Gastroesophageal sphincter (tissue), 4 donors: ENCODE results near the gene RCAN3. TPM values are rescaled to one million over a fixed set of nuclear protein-coding genes. Genes with fewer than 3 reads are reported as not detected.
"Not testable (repeated sequence)": the region's sequence is repeated elsewhere in the genome, so short reads cannot be mapped to it uniquely, and the experiment has no call there.

ENCODE experiments used
- ATAC-seq: fragments of 150-250 bp; one replicate; pipeline ENCODE4 v1.9.1; 2016; ENCODE audit warnings: mild to moderate bottlenecking, moderate library complexity
- H3K27ac ChIP-seq, 4 donors: fragments of 200-600 bp; sonication (generic) in 3 of 4; 1 replicate in 3 of 4; 2 replicates in 1 of 4; pipeline ENCODE4 v1.5.1; 2016 to 2019
- H3K27me3 ChIP-seq: fragments of 200-600 bp; sonication (generic); one replicate; pipeline ENCODE4 v1.5.1; 2019
- H3K36me3 ChIP-seq, 2 donors: fragments of 200-600 bp; sonication (generic); one replicate each; pipeline ENCODE4 v1.5.1; 2019; ENCODE audit warnings: control low read depth in 1 of 2
- H3K4me1 ChIP-seq, 3 donors: fragments of 200-600 bp; sonication (generic); 1 replicate in 2 of 3; 2 replicates in 1 of 3; pipeline ENCODE4 v1.5.1; 2016 to 2019; ENCODE audit warnings: control low read depth in 2 of 3
- H3K4me3 ChIP-seq, 2 donors: fragments of 200-600 bp; sonication (generic); one replicate each; pipeline ENCODE4 v1.5.1; 2019; ENCODE audit warnings: mild to moderate bottlenecking in 1 of 2, moderate library complexity in 1 of 2
- H3K9me3 ChIP-seq, 3 donors: fragments of 200-600 bp; sonication (generic); one replicate each; pipeline ENCODE4 v1.5.1; 2017 to 2019; ENCODE audit warnings: control low read depth in 2 of 3
- EP300 ChIP-seq: sonication (generic); formaldehyde crosslinking; IDR thresholded peaks from one replicate; pipeline ENCODE4 v1.6.1; 2017; ENCODE audit warnings: antibody characterized with exemption, mild to moderate bottlenecking
- POLR2A ChIP-seq, 2 donors: fragments of 450-650 bp; IDR thresholded peaks; one replicate each; pipeline ENCODE4 v1.6.1; 2017; ENCODE audit warnings: antibody characterized with exemption in 2 of 2, mild to moderate bottlenecking in 2 of 2, moderate library complexity in 1 of 2
- POLR2AphosphoS5 ChIP-seq: sonication (generic); formaldehyde crosslinking; IDR thresholded peaks from one replicate; pipeline ENCODE4 v1.6.1; 2017; ENCODE audit warnings: antibody characterized with exemption
- WGBS, 2 donors: methylation state at CpG; one replicate each; pipeline ENCODE4 v1.1.5; 2018; ENCODE audit warnings: low coverage in 1 of 2; 5-methylcytosine and 5-hydroxymethylcytosine counted together
- total RNA-seq, 4 donors: library from RNA; depleted of rRNA; stranded (reverse); fragments of >200 nt; gene quantifications; one replicate each; pipeline ENCODE4 v1.1.0, GENCODE V29; 2016
- TF ChIP-seq, protein P1 (sequence below), 4 experiments: fragments of 200-600 bp in 2 of 4; fragments of 450-650 bp in 2 of 4; sonication (generic) in 1 of 4; IDR thresholded peaks; one replicate each; pipeline ENCODE4 v1.5.1; 2017 to 2019; ENCODE audit warnings: antibody characterized with exemption in 4 of 4, mild to moderate bottlenecking in 2 of 4, moderate library complexity in 2 of 4

Gene RCAN3
- total RNA-seq, 4 donors from 2014 or later, result 9.0 to 12.7 (median 11.5) TPM

DNA sequence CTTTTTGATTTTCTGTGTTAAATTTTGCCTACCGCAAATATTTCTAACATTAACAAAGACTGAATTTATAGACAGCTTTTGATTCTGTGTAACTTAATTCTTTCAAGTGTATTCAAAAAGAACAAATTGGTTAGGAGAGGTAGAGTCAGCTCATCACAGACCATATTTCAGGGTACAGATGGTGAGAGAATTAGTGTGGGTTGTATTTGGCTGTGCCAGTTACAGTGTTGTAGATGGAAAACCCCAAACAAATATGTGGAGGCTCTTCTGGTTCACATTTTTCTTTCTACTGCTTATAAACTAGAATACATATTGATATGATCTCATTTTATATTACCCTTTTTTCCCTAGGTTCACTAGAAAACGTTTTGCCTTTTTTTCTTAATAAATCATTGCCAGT lies 11.1 kb downstream of the RCAN3 start:
- Histone ChIP-seq H3K36me3 (peaks cover 0 to 12% of the 10 kb centered on the region in 2 donors), H3K4me3 (no peak overlapping the region), H3K9me3 (no peaks in the 10 kb centered on the region), H3K4me1 (no peaks in the 10 kb centered on the region), H3K27me3 (no peaks in the 10 kb centered on the region), H3K27ac (no peak overlapping the region)
- WGBS, 2 donors, result 62 to 65% methylated on average over 2 of the region's 2 CpGs
- ATAC-seq, result no peak
- TF ChIP-seq, protein P1, sequence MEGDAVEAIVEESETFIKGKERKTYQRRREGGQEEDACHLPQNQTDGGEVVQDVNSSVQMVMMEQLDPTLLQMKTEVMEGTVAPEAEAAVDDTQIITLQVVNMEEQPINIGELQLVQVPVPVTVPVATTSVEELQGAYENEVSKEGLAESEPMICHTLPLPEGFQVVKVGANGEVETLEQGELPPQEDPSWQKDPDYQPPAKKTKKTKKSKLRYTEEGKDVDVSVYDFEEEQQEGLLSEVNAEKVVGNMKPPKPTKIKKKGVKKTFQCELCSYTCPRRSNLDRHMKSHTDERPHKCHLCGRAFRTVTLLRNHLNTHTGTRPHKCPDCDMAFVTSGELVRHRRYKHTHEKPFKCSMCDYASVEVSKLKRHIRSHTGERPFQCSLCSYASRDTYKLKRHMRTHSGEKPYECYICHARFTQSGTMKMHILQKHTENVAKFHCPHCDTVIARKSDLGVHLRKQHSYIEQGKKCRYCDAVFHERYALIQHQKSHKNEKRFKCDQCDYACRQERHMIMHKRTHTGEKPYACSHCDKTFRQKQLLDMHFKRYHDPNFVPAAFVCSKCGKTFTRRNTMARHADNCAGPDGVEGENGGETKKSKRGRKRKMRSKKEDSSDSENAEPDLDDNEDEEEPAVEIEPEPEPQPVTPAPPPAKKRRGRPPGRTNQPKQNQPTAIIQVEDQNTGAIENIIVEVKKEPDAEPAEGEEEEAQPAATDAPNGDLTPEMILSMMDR (IDR thresholded peaks at IDR 0.05), result no peak
- TF ChIP-seq POLR2A (IDR thresholded peaks at IDR 0.05) (no peak), POLR2AphosphoS5 (no peak), EP300 (no peak)

DNA sequence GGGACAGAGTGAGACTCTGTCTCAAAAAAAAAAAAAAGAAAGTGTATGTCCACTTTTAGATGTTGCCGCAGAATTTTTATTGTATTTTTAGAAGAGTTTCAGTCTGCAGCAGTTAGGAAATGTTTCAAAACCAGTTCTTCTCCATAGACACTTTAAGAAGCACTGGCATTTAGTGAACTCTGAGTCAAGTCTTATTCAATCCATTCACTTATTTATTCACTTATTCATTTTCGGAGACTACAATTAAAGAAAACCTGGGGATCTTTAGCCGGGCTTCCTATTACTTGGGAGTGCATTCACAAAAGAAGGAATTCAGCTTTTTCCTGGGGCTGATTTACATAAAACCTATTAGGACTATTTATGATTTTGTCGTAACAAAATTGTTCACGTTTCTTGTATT lies 12.3 kb downstream of the RCAN3 start:
- H3K27me3 ChIP-seq, result no peaks in the 10 kb centered on the region
- H3K9me3 ChIP-seq, result no peaks in the 10 kb centered on the region
- no peak overlapping the region for H3K27ac ChIP-seq
- WGBS, 2 donors, result 76 to 84% methylated on average over 5 of the region's 5 CpGs
- ATAC-seq, result no peak
- peaks cover 0 to 12% of the 10 kb centered on the region in 2 donors for H3K36me3 ChIP-seq
- H3K4me3 ChIP-seq, result no peak overlapping the region
- TF ChIP-seq POLR2A (IDR thresholded peaks at IDR 0.05) (no peak), POLR2AphosphoS5 (no peak), EP300 (no peak)
- TF ChIP-seq, protein P1 (IDR thresholded peaks at IDR 0.05), result no peak
- H3K4me1 ChIP-seq, result no peaks in the 10 kb centered on the region

DNA sequence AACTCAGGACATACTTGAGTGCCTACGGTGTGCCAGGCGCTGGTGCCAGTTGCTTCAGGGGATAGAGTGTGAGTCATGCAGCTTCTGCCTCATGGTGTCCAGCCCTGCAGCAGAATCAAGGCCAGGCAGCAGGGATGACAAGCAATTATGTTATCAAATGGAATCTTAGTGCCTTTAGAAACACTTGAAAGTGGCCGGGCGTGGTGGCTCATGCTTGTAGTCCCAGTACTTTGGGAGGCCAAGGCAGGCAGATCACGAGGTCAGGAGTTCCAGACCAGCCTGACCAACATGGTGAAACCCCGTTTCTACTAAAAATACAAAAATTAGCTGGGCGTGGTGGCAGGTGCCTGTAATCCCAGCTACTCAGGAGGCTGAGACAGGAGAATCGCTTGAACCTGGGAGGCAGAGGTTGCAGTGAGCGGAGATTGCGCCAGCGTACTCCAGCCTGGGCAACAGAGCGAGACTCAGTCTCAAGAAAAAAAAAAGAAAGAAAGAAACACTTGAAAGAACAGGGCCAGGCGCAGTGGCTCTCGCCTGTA lies 13.1 kb downstream of the RCAN3 start:
- not testable (repeated sequence) for H3K9me3 ChIP-seq
- WGBS, 2 donors, result 84 to 95% methylated on average over 4 to 13 of the region's 14 CpGs

DNA sequence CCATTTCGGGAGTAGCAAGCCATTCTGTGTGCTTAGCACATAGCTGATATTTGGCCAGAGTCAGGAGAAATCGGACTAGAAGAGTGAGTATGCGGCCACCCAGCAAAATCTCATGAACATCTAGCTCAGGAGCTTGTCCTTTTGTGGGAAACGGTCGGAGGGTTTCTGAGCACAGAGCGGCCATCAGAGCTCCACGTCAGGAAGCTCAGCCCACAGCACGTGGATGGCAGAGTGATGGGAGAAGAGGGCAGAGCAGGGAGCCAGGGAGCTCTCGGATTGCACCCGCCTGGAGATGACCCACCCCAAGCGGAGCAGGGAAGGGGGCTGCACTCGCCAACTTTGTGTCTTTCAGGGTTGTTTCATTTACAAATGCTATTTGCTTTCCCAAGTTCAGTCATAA lies 13.9 kb downstream of the RCAN3 start:
- ATAC-seq, result no peak
- no peak overlapping the region for H3K4me3 ChIP-seq
- WGBS, 2 donors, result 82% methylated on average over 6 to 12 of the region's 12 CpGs
- TF ChIP-seq POLR2AphosphoS5 (no peak), POLR2A (IDR thresholded peaks at IDR 0.05) (no peak), EP300 (no peak)
- TF ChIP-seq, protein P1 (IDR thresholded peaks at IDR 0.05), result no peak
- H3K27me3 ChIP-seq, result no peaks in the 10 kb centered on the region
- H3K4me1 ChIP-seq, result no peaks in the 10 kb centered on the region
- no peak overlapping the region for H3K27ac ChIP-seq
- H3K36me3 ChIP-seq, result peaks cover 0 to 12% of the 10 kb centered on the region in 2 donors
- H3K9me3 ChIP-seq, result no peaks in the 10 kb centered on the region

More for the DNA sequence above, 13.1 kb downstream of the RCAN3 start:
- H3K27me3 ChIP-seq, ATAC-seq, H3K27ac ChIP-seq, H3K4me1 ChIP-seq, H3K4me3 ChIP-seq: not testable (repeated sequence)
- peaks cover 0 to 12% of the 10 kb centered on the region in 2 donors for H3K36me3 ChIP-seq

DNA sequence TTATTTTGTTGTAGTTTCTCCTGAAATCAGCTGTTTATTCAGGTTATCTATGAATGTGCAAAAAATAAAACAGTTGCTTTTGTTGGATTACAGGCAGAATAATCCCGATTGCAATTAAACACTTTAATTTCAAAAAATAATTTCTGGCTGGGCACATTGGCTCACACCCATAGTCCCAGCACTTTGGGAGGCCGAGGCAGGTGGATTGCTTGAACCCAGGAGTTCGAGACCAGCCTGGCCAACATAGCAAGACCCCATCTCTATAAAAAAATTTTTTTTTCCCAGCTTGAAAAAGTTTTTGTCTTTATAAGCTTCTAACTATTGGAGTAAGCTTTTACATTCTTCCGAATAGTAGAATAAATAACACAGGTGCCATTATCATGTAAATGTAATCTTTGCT lies 15.3 kb downstream of the RCAN3 start:
- no peaks in the 10 kb centered on the region for H3K9me3 ChIP-seq
- no peak overlapping the region for H3K27ac ChIP-seq
- WGBS, 2 donors, result 91 to 94% methylated on average over 4 of the region's 4 CpGs
- H3K4me1 ChIP-seq, result no peaks in the 10 kb centered on the region
- no peak for ATAC-seq
- no peaks in the 10 kb centered on the region for H3K27me3 ChIP-seq
- TF ChIP-seq, protein P1 (IDR thresholded peaks at IDR 0.05), result no peak
- no peak for TF ChIP-seq POLR2A (IDR thresholded peaks at IDR 0.05)
- TF ChIP-seq EP300, result no peak
- no peak for TF ChIP-seq POLR2AphosphoS5
- H3K4me3 ChIP-seq, result no peak overlapping the region
- peaks cover 0 to 18% of the 10 kb centered on the region in 2 donors for H3K36me3 ChIP-seq

DNA sequence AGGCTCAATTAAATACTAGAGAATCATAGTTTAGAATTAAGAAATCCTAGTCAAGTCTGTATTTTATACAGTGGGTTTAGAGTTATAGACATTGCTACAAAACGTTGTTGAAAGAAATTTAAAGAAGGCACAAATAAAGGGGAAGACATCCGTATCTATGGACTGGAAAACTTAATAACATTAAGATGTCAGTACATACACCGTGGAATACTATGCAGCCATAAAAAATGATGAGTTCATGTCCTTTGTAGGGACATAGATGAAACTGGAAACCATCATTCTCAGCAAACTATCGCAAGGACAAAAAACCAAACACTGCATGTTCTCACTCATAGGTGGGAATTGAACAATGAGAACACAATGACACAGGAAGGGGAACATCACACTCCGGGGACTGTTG lies 17.6 kb downstream of the RCAN3 start:
- not testable (repeated sequence) for ATAC-seq, H3K27me3 ChIP-seq, H3K9me3 ChIP-seq, H3K4me3 ChIP-seq, H3K27ac ChIP-seq, H3K4me1 ChIP-seq
- WGBS, 2 donors, result 90 to 95% methylated on average over 4 to 5 of the region's 5 CpGs
- H3K36me3 ChIP-seq, result peaks cover 0 to 16% of the 10 kb centered on the region in 2 donors
